Hematopoietic multipotent progenitor cell treated with erythropoietin and hydrocortisone succinate and interleukin-3 and kit ligand, for 8 days (in vitro differentiated cells): ENCODE data around the gene SPPL3.

Source experiments
- DNase-seq: peaks from one replicate; pipeline ENCODE4 v3.0.0-alpha.2; 2015

The SPPL3 gene

DNA sequence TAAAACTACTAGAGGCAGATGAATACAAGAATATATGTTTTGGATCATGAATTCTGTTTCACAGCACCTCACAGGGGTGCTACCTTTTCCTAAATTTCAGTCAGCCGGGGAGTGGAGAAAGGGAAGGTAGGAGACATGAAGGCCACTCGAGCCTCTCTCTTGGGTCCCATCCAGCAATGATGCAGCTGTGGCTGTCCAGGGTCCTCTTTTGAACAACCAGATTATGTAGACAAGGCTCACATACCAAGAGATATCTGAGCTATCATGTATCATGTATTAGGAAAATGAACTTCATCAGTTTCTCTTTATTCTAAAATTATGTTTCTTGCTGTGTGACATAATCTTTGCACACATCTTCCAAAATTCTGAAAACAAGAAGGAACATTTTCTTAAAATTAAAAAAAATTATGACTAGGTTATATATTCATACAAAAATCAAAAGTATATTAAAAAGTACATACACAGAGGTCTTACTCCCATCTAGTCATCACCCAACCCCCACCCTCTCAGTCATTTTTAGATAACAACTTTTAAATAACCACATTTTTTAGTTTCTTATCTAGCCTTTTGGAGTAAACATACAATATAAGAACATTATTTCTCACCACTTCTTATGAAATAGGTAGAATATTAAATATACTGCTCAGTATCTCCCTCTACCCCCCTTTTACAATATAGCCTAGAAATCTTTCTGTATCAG is 89.8 kb downstream of the SPPL3 start:
- no peak for DNase-seq

GRCh38 chr12:120813588-120814153 is 90.5 kb downstream of the SPPL3 start:
- no peak for DNase-seq

DNA sequence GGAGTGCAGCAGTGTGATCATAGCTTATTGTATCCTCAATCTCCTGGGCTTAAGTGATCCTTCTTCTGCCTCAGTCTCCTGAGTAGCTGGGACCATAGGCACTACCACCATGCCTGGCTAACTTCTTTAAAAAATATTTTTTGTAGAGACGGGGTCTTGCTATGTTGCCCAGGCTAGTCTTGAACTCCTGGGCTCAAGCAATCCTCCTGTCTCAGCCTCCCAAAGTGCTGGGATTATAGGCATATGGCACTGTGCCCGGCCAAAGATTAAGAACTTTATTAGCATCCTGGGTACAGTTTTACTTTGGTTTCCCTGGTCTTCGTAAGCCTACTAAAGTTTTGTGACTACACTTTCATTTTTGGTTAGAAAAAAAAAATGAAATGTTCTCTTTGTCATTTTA is 94.1 kb downstream of the SPPL3 start:
- DNase-seq = no peak

DNA sequence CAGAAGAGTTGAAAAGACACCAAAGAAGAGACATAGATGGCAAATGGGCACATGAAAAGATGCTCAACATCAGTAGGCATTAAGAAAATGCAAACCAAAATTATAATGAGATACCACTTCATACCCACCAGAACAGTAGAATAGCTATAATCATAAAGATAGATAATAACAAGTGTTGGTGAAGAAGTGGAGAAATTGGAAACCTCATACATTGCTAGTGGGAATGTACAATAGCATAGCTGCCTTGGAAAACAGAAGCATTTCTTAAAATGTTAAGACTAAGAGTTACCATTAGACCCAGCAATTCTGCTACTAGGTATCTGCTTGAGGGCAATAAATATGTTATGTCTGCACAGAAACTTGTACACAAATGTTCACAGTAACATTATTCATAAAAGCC is 99.7 kb downstream of the SPPL3 start:
- no peak for DNase-seq

DNA sequence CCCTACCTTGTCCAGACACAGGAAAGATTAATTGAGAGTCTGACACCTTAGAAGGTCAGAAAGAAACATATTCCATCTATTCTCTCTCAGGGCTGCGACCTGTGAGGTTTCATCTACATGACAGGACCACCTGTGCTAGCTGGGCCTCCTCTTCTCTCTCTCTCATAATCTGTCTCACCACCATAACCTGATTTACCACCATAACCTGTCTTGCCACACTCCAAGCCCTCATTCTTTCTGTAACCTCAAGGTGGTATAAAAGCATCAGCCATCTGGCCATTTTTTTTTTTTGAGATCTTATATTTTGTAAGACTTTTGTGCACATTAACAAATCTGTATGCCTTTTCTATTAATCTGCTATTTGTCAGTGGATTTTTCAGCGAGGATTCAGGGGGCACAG is 103.0 kb downstream of the SPPL3 start:
- DNase-seq = no peak

GRCh38 chr12:120800665-120801064 is 103.5 kb downstream of the SPPL3 start:
- DNase-seq = no peak

DNA sequence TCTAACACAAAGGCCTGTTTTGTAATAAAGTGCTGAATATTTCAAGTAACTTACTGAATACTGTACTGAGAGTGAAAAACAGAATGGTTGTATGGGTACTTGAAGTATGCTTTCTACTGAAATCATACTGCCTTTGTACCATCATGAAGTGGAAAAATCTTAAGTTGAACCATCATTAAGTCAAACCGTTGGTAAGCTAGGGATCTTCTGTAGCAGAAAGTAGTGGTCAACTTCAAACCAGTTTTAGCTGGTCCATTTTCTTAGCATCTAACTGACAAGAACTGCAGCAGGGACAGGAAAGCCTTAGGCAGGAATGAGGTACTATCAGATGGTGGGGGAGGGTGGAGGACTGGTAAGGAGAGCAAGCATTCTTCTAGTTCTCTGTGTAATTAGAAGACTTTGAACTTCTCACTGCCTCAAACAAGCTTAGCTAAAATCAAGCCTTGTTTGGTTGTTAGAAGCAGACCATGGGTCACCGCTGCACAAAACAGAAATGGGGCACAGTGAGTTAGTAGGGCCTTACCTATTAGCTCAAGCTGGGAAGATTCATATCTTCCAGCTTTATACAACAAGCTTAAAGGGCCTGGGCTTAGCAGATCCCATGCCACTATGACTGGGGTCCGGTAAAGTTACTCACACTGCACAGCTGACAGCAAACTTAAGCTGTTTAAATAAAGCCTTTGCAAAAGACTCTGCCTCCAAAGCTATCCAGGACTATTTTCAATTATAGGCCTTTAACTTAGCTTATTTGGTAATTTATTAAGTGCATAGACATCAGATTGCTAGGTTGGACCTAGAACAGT is 104.7 kb downstream of the SPPL3 start:
- no peak for DNase-seq

DNA sequence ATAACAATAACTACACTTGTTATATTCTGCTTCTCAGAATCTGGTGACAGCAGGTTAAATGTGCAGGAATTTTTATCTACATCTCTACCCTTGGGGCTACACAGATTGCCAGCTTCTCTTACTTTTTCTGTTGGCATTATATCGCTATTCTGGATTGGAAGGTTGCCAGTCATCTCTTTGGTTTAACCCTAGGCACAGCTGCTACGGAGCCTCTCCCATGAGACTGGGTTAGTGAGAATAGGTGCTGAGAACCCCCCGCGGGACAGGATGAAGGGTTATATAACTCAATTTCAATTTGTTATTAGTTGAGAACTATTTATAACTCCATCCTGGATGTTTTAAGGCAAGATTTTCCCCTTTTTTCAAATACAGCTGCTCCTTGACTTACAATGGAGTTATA is 105.5 kb downstream of the SPPL3 start:
- no peak for DNase-seq

DNA sequence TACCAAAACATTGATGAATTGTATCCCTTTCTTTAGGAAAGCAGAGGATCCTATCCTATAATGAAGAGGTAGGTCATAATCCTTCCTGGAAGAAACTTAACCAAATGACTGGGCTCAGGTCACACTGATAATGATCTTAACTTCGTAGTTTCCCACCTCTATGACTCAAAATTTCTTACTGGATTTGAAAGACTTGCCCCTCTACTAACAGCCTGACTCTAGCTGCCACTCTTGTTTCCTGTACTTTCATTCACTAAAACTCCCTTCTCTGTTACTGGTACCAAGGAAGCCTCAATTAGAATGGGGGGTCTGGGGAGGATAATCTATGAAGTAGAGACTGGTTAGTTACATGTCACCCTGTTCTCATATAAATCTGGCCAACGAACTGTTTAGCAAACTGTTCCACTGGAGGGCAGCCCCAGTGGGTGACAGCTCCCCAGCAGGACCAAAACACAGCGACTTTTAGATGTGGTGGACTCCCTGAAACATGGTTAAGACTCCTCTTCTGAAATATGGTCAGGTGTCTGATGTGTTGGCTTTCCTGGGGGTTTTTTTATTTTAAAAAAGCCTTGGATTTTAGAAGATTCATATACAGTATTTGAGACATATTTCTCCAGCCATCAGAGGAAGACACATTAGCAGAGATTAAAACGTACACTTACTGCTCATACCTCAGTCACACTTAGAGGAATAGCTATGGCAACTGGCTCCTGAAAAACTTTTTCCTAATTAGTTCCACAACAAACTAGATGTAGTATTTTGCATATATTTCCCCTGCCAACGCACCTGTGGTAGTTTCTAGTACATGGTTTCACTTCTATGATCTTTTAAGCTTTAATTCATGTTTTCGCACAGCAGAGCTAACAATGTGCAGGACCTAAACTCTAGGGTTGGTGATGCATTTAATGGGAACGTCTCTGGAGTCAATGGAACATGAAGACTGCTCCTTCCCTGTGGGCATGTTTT is 106.2 kb downstream of the SPPL3 start:
- DNase-seq = no peak

DNA sequence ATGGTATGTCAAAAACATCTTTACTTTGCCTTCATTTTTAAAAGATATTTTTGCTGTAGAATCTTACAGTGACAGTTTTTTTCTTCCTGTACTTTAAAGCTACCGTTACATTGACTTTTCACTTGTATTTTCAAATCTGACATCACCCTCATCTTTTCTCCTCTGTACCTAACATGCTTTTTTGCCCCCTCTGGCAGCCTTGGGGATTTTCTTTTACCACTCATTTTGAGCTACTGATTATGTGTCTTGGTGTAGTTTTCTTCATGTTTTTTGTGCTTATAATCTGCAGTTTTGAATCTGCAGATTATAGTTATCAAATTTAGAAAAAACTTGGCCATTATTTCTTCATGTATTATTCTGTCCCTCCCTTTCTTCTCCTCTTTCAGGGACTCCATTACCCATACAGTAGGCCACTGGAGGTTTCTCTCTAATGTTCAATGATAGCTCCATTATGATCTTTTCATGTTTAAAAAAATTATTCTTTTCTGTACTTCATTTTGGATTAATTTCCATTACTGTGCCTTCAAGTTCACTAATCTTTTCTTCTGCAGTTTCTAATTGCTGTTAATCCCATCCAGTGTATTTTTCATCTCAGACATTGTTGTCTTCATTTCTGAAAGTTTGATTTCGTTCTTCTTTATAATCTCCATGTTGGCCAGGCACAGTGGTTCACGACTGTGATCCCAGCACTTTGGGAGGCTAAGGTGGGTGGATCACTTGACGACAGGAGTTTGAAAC is 108.5 kb downstream of the SPPL3 start:
- DNase-seq = no peak

GRCh38 chr12:120793357-120793756 is 110.8 kb downstream of the SPPL3 start:
- no peak for DNase-seq

DNA sequence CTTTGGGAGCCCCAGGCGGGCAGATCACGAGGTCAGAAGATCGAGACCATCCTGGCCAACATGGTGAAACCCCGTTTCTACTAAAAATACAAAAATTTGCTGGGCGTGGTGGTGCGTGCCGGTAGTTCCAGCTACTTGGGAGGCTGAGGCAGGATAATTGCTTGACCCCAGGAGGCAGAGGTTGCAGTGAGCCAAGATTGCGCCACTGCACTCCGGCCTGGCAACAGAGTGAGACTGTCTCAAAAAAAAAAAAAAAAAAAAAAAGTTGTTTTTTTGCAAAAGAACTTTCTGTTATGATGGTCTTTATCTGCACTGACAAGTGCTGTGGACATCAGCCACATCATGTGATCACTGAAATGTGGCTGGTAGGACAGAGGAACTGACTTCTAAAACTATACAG is 111.7 kb downstream of the SPPL3 start:
- DNase-seq = peak; percentile 20

GRCh38 chr12:120791669-120792176 is 112.4 kb downstream of the SPPL3 start:
- no peak for DNase-seq

DNA sequence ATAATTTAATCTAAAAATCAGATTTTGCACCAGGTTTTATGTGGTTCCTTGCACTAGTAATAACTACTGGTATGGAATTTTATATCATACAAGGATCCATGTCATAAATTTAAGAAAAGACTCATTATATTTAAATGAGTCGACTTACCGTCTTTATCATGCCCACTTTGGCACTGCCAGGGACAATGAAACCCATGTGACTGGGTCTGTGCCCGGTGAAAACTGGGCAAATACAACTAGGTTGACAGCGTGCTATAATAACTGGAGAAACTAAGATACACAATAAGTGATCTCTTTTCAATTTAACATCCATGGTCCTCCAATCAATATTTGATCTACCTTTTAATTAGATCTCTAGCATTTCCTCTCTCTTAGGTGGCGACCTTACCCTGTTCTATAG is 114.0 kb downstream of the SPPL3 start:
- no peak for DNase-seq

- no peak for DNase-seq
These were observed 116.3 kb downstream of the SPPL3 start for GRCh38 chr12:120787889-120788288.

GRCh38 chr12:120784804-120785203 is 119.4 kb downstream of the SPPL3 start:
- DNase-seq = no peak

DNA sequence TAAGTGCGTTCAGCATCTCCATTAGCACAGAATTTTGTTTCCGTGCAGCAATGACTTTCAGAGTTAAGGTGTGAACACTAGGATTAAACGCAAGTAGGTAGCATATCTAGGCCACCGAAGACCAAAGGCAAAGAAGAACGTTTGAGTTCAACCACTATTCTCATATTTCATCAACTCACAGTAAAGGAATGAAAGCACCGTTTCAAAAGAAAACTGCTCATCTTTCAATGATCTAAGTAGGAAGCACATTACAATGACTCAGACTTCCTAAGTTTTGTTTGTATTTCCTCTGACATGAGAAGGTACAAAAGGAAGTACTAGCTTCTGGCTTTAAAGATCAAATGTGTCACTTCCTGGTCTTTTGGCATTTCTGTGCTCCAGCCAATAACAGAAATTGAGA is 121.0 kb downstream of the SPPL3 start:
- no peak for DNase-seq

GRCh38 chr12:120775862-120776552 is 128.2 kb downstream of the SPPL3 start:
- DNase-seq = no peak

DNA sequence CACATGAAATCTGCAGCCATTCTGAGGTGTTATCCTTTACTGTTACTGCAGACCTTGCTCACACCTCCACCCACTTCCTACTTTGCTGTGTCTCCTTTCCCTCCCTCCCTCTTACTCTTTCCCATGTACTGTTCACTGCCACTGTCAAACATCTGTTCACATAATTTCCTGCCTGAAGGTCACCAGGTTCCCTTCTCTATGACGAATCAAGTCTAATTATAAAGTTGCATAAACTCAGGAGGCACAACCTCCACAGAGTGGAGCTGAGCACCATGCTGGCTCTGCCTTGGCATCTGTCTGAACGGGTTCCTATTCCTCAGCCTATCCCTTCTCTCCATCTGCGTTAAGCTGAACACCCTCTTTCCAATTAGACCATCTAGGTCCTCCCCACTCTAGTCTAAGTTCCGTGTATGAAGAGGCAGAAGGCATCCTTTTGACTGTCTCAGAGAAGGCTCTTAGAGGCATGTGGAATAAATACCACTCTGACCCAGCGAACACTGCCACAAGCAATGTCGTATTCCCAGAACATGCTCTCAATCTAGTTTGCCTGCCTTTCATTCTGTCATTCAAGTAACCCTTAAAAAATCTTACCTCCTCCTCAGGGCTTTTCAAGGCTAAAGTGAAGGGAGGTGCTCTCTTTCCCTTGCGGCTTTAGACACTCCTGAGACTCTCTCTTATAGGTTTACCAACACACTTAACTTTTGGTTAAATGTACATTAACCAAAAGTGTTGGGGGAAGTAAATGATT is 129.8 kb downstream of the SPPL3 start:
- DNase-seq = no peak

- no peak for DNase-seq
These were observed 133.1 kb downstream of the SPPL3 start for GRCh38 chr12:120771097-120771496.
